Measurements from ENCODE around the gene MGAT3. TPM values are rescaled to one million over a fixed set of nuclear protein-coding genes. Genes with fewer than 3 reads are reported as not detected.
A peak's percentile ranks its signal among the peaks of the same experiment; 100 is the strongest.
"Not testable (repeated sequence)": the region's sequence is repeated elsewhere in the genome, so short reads cannot be mapped to it uniquely, and the experiment has no call there.

The MGAT3 gene
- polyA plus RNA-seq, 2 donors = 0.28 to 0.36 TPM

DNA sequence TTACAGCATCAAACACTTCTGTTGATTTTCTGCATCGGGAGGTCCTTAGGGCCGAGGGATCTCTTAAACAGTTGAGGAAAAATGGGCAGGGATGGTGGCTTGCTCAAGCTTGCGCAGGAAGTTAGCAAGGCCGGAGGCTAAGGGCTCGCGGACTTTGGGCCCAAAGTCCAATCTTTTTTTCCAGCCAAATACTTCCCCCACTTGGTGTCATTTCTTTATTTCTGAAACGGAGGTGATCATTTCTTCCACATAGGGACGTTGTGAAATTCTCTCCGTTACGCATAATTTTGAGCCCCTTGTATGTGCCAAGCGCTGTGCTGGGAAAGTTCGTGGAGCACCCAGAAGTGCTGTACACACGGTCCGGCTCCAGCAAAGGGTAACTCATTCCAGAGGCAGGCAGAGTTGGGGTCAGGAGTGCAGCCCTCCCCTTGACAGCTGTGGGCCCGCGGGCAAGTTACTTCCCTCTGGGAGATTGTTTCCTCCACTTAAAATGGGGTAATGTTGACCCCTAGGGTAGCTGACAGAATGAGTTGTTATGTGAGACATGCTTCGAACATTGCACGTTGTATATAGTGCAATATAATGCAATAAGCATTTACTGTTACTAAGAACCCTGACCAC, 46.1 kb downstream of the MGAT3 start:
- no peaks in the 10 kb centered on the region for H3K9me3 ChIP-seq (ENCODE audit: control insufficient read depth in 2 of 2, insufficient read depth in 1 of 2, low read depth in 1 of 2, low read length in 1 of 2)
- no peaks in the 10 kb centered on the region for H3K27me3 ChIP-seq (ENCODE audit: control insufficient read depth in 1 of 2, insufficient read depth in 2 of 2, low read length in 2 of 2)
- H3K27ac ChIP-seq (ENCODE audit: low read depth in 2 of 2, low read length in 1 of 2) = peak overlapping the region; percentile 51 to 95
- 7 to 8% methylated on average over 18 of the region's 18 CpGs for WGBS, 2 donors
- H3K4me1 ChIP-seq (ENCODE audit: control insufficient read depth in 2 of 2, insufficient read depth in 2 of 2, low read length in 1 of 2) = peaks cover 5 to 16% of the 10 kb centered on the region in 2 donors
- peaks cover 5 to 16% of the 10 kb centered on the region in 2 donors for H3K36me3 ChIP-seq (ENCODE audit: control insufficient read depth in 2 of 2, insufficient read depth in 2 of 2, low read length in 1 of 2)
- peak overlapping the region; percentile 82 to 96 for H3K4me3 ChIP-seq (ENCODE audit: low read depth in 1 of 2, low read length in 2 of 2)

DNA sequence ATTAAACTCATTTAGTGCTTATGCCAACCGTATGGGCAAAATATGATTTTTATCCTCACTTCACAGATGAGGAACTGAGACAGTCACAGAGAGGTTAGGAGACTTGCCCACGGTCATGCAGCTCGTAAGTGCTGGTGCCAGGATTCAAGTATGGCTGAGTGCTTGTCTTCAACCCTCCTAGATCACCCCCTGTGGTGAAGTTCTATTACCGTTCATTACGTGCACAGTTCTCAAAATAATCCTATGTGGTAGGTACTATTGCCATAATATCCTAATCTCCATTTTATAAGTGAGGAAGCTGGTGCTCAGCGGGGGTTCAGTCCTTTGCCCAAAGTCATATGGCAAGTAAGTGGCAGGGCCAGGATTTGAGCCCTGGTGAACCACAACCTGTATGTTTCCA, 46.8 kb downstream of the MGAT3 start:
- H3K36me3 ChIP-seq (ENCODE audit: control insufficient read depth in 2 of 2, insufficient read depth in 2 of 2, low read length in 1 of 2) = peaks cover 8 to 18% of the 10 kb centered on the region in 2 donors
- no peak overlapping the region for H3K27ac ChIP-seq (ENCODE audit: low read depth in 2 of 2, low read length in 1 of 2)
- 52 to 58% methylated on average over 6 of the region's 6 CpGs for WGBS, 2 donors
- peaks cover 5 to 16% of the 10 kb centered on the region in 2 donors for H3K4me1 ChIP-seq (ENCODE audit: control insufficient read depth in 2 of 2, insufficient read depth in 2 of 2, low read length in 1 of 2)
- H3K27me3 ChIP-seq (ENCODE audit: control insufficient read depth in 1 of 2, insufficient read depth in 2 of 2, low read length in 2 of 2) = no peaks in the 10 kb centered on the region
- H3K4me3 ChIP-seq (ENCODE audit: low read depth in 1 of 2, low read length in 2 of 2) = peak overlapping the region in 1 of 2 donors; percentile 96
- no peaks in the 10 kb centered on the region for H3K9me3 ChIP-seq (ENCODE audit: control insufficient read depth in 2 of 2, insufficient read depth in 1 of 2, low read depth in 1 of 2, low read length in 1 of 2)

GRCh38 chr22:39504071-39504470, 47.3 kb downstream of the MGAT3 start:
- no peak overlapping the region for H3K27ac ChIP-seq (ENCODE audit: low read depth in 2 of 2, low read length in 1 of 2)
- H3K9me3 ChIP-seq (ENCODE audit: control insufficient read depth in 2 of 2, insufficient read depth in 1 of 2, low read depth in 1 of 2, low read length in 1 of 2) = no peaks in the 10 kb centered on the region
- WGBS, 2 donors = 91 to 93% methylated on average over 16 of the region's 16 CpGs
- peaks cover 5 to 16% of the 10 kb centered on the region in 2 donors for H3K4me1 ChIP-seq (ENCODE audit: control insufficient read depth in 2 of 2, insufficient read depth in 2 of 2, low read length in 1 of 2)
- H3K36me3 ChIP-seq (ENCODE audit: control insufficient read depth in 2 of 2, insufficient read depth in 2 of 2, low read length in 1 of 2) = peaks cover 8 to 19% of the 10 kb centered on the region in 2 donors
- H3K4me3 ChIP-seq (ENCODE audit: low read depth in 1 of 2, low read length in 2 of 2) = no peak overlapping the region
- no peaks in the 10 kb centered on the region for H3K27me3 ChIP-seq (ENCODE audit: control insufficient read depth in 1 of 2, insufficient read depth in 2 of 2, low read length in 2 of 2)

- H3K36me3 ChIP-seq (ENCODE audit: control insufficient read depth in 2 of 2, insufficient read depth in 2 of 2, low read length in 1 of 2) = peaks cover 12 to 33% of the 10 kb centered on the region in 2 donors
Observed at GRCh38 chr22:39507021-39507420, 50.2 kb downstream of the MGAT3 start.

GRCh38 chr22:39508393-39508792, 51.6 kb downstream of the MGAT3 start:
- WGBS, 2 donors = 66 to 81% methylated on average over 4 of the region's 4 CpGs
- H3K36me3 ChIP-seq (ENCODE audit: control insufficient read depth in 2 of 2, insufficient read depth in 2 of 2, low read length in 1 of 2) = peaks cover 12 to 40% of the 10 kb centered on the region in 2 donors
- H3K27me3 ChIP-seq (ENCODE audit: control insufficient read depth in 1 of 2, insufficient read depth in 2 of 2, low read length in 2 of 2) = no peaks in the 10 kb centered on the region
- H3K9me3 ChIP-seq (ENCODE audit: control insufficient read depth in 2 of 2, insufficient read depth in 1 of 2, low read depth in 1 of 2, low read length in 1 of 2) = no peaks in the 10 kb centered on the region
- H3K4me1 ChIP-seq (ENCODE audit: control insufficient read depth in 2 of 2, insufficient read depth in 2 of 2, low read length in 1 of 2) = peaks cover 2% of the 10 kb centered on the region in 2 donors
- H3K4me3 ChIP-seq (ENCODE audit: low read depth in 1 of 2, low read length in 2 of 2) = no peak overlapping the region
- H3K27ac ChIP-seq (ENCODE audit: low read depth in 2 of 2, low read length in 1 of 2) = no peak overlapping the region

More at GRCh38 chr22:39507021-39507420, 50.2 kb downstream of the MGAT3 start:
- H3K27me3 ChIP-seq (ENCODE audit: control insufficient read depth in 1 of 2, insufficient read depth in 2 of 2, low read length in 2 of 2); H3K9me3 ChIP-seq (ENCODE audit: control insufficient read depth in 2 of 2, insufficient read depth in 1 of 2, low read depth in 1 of 2, low read length in 1 of 2); H3K27ac ChIP-seq (ENCODE audit: low read depth in 2 of 2, low read length in 1 of 2); H3K4me3 ChIP-seq (ENCODE audit: low read depth in 1 of 2, low read length in 2 of 2); H3K4me1 ChIP-seq (ENCODE audit: control insufficient read depth in 2 of 2, insufficient read depth in 2 of 2, low read length in 1 of 2): not testable (repeated sequence)
- WGBS, 2 donors = 73 to 84% methylated on average over 10 of the region's 10 CpGs

DNA sequence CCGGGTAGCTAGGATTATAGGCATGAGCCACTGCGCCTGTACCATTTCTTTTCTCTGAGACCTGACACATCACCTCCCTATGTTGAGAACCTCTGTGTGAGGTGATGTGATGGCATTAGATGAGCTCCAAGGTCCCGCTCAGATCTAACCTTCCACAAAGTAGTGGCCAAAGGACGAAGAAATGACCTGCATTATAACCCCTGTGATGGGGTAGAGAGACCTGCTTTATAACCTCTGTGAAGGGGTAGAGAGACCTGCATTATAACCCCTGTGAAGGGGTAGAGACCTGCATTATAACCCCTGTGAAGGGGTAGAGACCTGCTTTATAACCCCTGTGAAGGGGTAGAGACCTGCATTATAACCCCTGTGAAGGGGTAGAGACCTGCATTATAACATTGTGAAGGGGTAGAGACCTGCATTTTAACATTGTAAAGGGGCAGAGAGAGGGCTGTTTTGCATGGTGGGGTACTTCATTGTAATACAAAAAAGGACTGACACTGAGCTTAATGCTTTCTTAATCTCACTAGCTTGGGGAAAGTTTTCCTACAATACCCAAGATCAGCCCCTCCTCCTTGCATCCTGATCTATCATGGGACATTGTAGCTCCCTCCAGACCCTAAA, 53.8 kb downstream of the MGAT3 start:
- no peaks in the 10 kb centered on the region for H3K4me1 ChIP-seq (ENCODE audit: control insufficient read depth in 2 of 2, insufficient read depth in 2 of 2, low read length in 1 of 2)
- no peaks in the 10 kb centered on the region for H3K27me3 ChIP-seq (ENCODE audit: control insufficient read depth in 1 of 2, insufficient read depth in 2 of 2, low read length in 2 of 2)
- H3K4me3 ChIP-seq (ENCODE audit: low read depth in 1 of 2, low read length in 2 of 2) = no peak overlapping the region
- 92% methylated on average over 4 of the region's 4 CpGs for WGBS, 2 donors
- no peaks in the 10 kb centered on the region for H3K9me3 ChIP-seq (ENCODE audit: control insufficient read depth in 2 of 2, insufficient read depth in 1 of 2, low read depth in 1 of 2, low read length in 1 of 2)
- H3K27ac ChIP-seq (ENCODE audit: low read depth in 2 of 2, low read length in 1 of 2) = no peak overlapping the region
- peaks cover 12 to 44% of the 10 kb centered on the region in 2 donors for H3K36me3 ChIP-seq (ENCODE audit: control insufficient read depth in 2 of 2, insufficient read depth in 2 of 2, low read length in 1 of 2)

DNA sequence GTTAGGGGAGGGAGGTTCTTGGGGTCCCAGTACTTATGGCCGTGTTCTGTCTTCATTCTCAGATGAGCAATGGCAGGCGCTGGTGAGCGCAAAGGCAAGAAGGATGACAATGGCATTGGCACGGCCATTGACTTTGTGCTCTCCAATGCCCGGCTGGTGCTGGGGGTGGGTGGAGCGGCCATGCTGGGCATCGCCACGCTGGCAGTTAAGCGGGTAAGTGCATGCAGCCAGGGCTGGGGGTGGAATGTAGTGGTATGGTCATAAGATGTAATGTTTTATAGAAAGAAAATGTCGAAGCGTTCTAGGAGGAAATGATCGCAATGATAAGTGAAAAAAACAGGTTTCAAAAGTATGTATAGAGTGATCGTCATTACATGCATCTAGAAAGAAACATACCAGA, 54.4 kb downstream of the MGAT3 start:
- Histone ChIP-seq H3K4me3 (ENCODE audit: low read depth in 1 of 2, low read length in 2 of 2) (no peak overlapping the region), H3K27me3 (ENCODE audit: control insufficient read depth in 1 of 2, insufficient read depth in 2 of 2, low read length in 2 of 2) (no peaks in the 10 kb centered on the region), H3K9me3 (ENCODE audit: control insufficient read depth in 2 of 2, insufficient read depth in 1 of 2, low read depth in 1 of 2, low read length in 1 of 2) (no peaks in the 10 kb centered on the region), H3K36me3 (ENCODE audit: control insufficient read depth in 2 of 2, insufficient read depth in 2 of 2, low read length in 1 of 2) (peaks cover 8 to 41% of the 10 kb centered on the region in 2 donors), H3K4me1 (ENCODE audit: control insufficient read depth in 2 of 2, insufficient read depth in 2 of 2, low read length in 1 of 2) (no peaks in the 10 kb centered on the region), H3K27ac (ENCODE audit: low read depth in 2 of 2, low read length in 1 of 2) (no peak overlapping the region)
- WGBS, 2 donors = 93% methylated on average over 13 of the region's 13 CpGs

DNA sequence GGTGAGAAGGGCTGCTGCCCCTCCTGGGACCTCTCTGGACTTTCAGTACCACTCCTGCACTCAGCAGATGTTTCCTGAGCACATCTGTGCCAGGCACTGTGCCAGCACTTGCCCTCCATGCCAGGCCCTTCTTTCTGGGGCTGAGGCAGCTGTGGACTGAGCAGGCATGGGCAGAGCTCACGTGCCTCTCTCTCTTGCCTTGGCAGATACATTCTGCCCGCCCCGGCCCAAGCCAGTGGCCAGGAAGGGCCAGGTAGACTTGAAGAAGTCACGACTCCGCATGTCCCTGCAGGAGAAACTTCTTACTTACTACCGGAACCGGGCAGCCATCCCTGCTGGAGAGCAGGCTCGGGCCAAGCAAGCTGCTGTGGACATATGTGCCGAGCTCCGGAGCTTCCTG, 55.2 kb downstream of the MGAT3 start:
- no peak overlapping the region for H3K27ac ChIP-seq (ENCODE audit: low read depth in 2 of 2, low read length in 1 of 2)
- no peak overlapping the region for H3K4me3 ChIP-seq (ENCODE audit: low read depth in 1 of 2, low read length in 2 of 2)
- H3K36me3 ChIP-seq (ENCODE audit: control insufficient read depth in 2 of 2, insufficient read depth in 2 of 2, low read length in 1 of 2) = peaks cover 8 to 40% of the 10 kb centered on the region in 2 donors
- H3K27me3 ChIP-seq (ENCODE audit: control insufficient read depth in 1 of 2, insufficient read depth in 2 of 2, low read length in 2 of 2) = no peaks in the 10 kb centered on the region
- 75 to 89% methylated on average over 10 of the region's 10 CpGs for WGBS, 2 donors
- no peaks in the 10 kb centered on the region for H3K4me1 ChIP-seq (ENCODE audit: control insufficient read depth in 2 of 2, insufficient read depth in 2 of 2, low read length in 1 of 2)
- H3K9me3 ChIP-seq (ENCODE audit: control insufficient read depth in 2 of 2, insufficient read depth in 1 of 2, low read depth in 1 of 2, low read length in 1 of 2) = no peaks in the 10 kb centered on the region

DNA sequence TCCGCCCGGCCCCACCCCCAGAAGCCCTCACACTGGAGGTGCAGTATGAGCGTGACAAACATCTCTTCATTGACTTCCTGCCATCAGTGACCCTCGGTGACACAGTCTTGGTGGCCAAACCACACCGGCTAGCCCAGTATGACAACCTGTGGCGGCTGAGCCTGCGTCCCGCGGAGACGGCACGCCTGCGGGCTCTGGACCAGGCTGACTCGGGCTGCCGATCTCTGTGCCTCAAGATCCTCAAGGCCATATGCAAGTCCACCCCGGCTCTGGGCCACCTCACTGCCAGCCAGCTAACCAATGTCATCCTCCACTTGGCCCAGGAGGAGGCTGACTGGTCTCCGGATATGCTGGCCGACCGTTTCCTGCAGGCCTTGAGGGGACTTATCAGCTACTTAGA, 57.0 kb downstream of the MGAT3 start:
- Histone ChIP-seq H3K4me1 (ENCODE audit: control insufficient read depth in 2 of 2, insufficient read depth in 2 of 2, low read length in 1 of 2) (peaks cover 0 to under 1% of the 10 kb centered on the region in 2 donors), H3K36me3 (ENCODE audit: control insufficient read depth in 2 of 2, insufficient read depth in 2 of 2, low read length in 1 of 2) (peaks cover 4 to 42% of the 10 kb centered on the region in 2 donors), H3K9me3 (ENCODE audit: control insufficient read depth in 2 of 2, insufficient read depth in 1 of 2, low read depth in 1 of 2, low read length in 1 of 2) (no peaks in the 10 kb centered on the region), H3K27me3 (ENCODE audit: control insufficient read depth in 1 of 2, insufficient read depth in 2 of 2, low read length in 2 of 2) (no peaks in the 10 kb centered on the region), H3K4me3 (ENCODE audit: low read depth in 1 of 2, low read length in 2 of 2) (no peak overlapping the region), H3K27ac (ENCODE audit: low read depth in 2 of 2, low read length in 1 of 2) (no peak overlapping the region)
- 84 to 88% methylated on average over 18 of the region's 18 CpGs for WGBS, 2 donors

Data from esophagus (tissue), 2 donors.